SHP77 (cell line): ENCODE data around the gene CDC34.

ENCODE experiments used
- DNase-seq, 2 experiments: peaks; one replicate each; lab custom pipeline; 2025; lab: John Stamatoyannopoulos, UW

CDC34 gene

DNA sequence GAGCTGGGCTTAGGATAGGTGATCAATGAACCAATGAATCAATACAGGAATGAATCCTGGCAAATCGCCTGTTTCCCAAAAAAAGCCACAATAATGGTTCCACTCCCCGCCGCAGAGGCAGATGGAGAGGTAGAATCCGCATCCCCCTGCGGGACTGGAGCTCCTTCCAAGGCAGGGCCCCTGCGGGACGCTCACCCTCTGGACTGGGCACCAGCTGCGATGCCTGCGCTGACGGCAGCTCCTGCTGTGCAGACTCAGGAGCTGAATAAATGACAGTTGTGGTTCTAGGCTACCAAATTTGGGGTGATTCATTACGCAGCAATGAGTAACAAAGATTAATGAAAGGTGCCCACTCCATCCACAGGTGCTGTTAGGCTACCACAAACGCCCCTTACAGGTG lies 8.8 kb upstream of the CDC34 start:
- no peak for DNase-seq

DNA sequence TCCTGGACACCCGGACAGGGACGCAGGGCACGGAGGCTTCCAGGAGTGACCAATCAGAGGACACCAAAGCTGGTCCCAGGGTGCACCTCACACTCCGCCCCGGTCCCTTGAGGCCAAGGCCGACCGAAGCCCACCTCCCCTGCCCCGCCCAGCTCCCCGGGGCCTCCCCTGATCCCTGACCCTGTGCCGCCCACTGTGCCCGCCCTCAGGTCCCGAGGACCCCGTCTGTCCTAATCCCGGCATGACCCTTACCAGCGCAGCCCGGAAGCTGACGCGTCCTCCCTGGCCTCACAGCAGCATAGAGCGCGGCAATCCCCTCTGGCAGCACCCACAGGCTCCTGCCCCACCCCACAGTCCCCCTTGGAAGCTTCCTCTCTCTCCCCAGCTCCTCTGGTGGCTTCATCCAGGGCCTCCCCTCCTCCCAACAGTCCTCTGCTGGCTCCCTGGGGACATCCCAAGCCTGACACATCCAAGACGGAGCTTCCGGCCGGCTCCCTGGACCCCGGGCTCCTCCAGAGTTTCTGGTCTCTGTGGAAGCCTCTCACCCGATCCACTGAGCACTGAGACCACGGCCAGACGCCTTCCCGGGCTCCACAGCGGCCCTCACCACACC lies 7.4 kb upstream of the CDC34 start:
- no peak for DNase-seq

GRCh38 chr19:525029-525428 lies 6.5 kb upstream of the CDC34 start:
- no peak for DNase-seq

DNA sequence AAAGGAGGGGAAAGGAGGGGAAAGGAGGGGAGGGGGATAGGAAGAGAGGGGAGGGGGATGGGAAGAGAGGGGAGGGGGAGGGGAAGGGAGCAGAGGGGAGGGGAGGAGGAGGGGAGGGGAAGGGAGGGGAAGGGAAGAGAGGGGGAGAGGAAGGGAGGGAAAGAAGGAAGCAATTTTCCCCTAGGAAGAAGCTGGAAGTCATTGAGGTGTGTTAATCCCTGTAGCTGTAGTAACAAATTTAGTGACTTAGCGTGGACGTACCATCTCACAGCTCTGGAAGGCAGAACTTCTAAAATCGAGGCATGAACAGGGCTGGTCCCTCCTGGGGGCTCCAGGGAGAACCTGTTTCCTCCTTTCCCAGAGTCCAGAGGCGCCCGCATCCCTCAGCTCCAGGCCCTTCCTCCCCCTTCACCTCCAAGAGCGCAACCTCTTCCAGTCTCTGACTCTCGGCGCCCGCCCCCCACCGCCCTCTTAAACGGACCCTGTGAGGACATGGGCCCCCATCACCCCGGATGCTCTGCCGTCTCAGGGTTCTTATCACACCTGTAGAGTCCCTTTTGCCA lies 5.6 kb upstream of the CDC34 start:
- DNase-seq, result no peak

DNA sequence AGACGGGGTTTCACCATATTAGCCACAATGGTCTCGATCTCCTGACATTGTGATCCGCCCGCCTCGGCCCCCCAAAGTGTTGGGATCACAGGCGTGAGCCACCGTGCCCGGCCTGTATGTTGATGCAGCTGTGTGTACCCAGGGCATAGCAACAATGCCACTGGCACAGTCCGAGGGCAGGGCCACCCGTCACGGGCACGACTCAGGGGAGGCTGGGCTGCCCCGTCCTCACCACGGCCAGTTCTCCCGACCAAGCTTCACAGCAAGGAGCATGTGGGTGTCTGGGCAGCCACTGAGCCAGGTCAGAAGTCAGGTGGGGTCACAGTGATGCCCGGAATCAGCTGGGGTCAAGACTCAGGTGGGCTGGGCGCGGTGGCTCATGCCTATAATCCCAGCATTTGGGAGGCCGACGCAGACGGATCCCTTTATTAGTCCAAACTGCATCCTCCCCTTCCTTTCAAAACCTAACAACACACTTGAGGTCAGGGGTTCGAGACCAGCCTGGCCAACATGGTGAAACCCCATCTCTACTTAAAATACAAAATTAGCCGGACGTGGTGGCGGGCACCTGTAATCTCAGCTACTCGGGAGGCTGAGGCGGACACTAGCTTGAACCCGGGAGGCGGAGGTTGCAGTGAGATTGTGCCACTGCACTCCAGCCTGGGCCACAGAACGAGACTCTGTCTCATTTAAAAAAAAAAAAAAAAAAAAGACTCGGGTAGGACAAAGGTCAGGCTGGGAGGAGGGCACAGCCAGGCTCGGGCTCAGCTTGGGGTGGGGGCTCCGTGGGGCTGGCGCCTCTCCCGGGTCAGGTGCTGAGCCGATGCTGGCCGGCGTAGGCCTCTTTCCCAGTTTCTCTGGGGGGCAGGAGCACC lies 1.2 kb upstream of the CDC34 start:
- DNase-seq, result no peak

GRCh38 chr19:531009-531752 lies 379 bp upstream of the CDC34 start:
- DNase-seq, result peak; percentile 63 to 81

- no peak for DNase-seq
Observed at GRCh38 chr19:532561-533363, 1.2 kb downstream of the CDC34 start.

DNA sequence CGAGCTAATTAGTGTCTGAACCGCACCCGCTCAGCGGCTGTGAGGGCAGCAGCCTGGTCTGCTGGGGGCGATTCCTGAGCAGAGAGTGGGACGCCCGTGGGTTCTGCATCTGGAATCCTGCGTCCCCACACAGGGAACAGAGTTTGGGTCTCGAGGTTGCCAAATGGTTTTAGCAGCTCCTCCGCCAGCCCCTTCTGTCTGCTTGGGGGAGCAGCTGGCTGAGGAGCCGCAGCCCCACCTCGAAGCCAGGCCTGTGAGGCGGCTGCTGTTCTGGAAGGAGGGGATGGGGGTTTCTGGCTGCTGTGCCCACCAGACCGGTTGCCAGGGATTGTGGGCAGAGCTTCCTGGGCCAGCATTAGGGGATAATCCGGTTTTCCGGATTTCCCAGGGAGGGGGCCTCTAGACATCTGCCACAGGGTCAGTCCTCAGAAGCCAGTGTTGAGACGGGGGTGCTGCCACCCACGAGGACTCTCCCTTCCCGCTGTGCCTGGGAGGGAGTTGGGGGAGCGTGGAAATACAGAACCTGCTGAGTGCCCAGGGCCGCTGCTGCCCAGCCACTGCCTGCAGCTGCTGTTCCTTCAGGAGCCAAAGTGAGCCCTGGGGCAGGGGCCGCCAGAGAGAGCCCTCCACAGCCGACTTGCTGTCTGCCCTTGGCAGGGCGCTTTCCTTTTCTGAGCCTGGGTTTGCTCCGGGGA lies 2.0 kb downstream of the CDC34 start:
- DNase-seq, result no peak

DNA sequence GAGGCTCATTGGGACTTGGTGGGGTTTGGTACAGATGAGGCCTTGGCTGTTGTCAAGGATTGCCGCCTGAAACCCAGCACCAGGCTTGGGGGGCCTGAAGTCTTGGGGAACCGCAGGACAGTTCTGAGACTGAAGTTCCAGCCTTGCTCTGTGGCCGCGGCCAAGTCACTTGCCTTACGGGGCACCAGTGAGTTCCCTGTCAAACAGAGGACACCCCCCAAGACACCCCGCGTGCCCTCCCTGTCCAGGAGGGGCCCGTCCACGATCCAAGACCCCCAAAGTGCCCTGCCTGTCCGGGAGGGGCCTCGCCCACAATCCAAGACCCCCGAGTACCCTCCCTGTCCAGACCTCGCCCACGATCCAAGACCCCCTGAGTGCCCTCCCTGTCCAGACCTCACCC lies 2.5 kb downstream of the CDC34 start:
- DNase-seq, result no peak

DNA sequence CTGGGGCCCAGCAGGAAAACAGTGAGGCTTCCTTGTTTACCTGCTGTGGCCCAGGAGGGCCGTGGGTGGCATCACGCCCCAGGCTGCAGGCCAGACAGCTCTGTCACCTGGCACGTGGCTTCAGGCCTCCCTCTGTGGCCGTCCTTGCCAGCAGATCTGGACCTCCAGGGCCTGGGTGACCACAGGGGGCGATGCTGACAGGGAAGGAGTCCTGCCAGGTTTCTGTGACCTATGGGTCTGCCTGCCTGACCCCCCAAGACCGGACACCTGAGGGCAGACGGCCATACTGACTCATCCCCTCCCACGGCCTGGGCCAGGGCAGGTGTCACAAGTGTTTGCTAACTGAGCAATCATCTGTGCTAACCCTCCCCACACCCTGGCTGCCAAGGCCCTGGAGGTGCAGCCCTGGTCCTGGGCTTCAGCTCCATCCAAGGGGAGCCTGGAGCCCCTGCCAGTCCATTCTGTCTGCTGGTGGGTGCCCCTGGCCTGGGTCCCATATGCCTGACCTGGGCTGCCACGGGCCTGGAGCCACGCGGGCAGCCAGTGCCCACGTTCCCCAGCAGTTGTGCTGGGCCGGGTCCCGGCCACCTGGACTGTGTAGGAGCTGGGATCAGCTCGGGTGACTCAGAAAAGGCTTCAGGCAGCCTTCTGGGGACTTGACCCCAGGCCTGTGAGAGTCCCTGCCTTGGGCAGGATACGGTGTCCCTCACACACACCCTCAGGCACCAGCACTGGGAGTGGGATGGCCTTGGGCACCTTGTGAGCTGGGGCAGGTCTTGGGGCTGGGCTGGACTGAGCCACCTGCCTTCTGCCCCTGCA lies 3.7 kb downstream of the CDC34 start:
- DNase-seq, result no peak

DNA sequence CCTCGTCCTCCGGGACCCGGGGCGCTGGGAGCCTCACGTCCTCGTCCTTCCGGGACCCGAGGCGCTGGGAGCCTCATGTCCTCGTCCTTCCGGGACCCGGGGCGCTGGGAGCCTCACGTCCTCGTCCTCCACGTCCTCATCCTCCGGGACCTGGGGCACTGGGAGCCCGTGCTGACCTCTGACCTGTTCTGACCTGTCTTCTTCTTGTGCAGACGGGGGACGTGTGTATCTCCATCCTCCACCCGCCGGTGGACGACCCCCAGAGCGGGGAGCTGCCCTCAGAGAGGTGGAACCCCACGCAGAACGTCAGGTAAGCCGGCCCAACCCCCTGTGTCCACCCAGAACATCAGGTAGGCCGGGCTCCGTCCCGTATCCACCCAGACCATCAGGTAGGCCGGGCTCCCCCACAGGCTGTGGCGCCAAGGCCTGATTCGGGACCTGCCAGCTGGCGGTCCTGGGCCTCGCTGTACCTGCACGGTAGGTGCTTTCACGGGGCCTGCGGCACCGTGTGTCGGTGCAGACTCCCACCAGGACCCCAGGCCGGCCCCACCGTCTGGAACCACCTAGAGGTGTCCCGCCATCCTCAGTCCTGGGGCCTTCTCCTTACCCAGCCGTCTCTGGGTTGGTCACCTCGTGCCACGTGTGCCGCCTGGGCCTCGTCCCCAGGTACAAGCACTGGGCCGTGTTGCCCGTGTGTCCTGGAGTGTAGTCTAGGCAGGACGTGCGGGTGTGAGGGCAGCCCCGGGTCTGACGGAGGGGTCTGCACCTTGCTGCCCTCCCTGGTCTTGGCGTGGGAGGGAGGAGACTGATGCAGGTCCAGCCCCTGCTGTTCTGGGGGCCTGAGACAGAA lies 4.7 kb downstream of the CDC34 start:
- no peak for DNase-seq

- DNase-seq, result no peak
Observed at GRCh38 chr19:536881-537404, 5.4 kb downstream of the CDC34 start.

GRCh38 chr19:538641-539428 lies 7.3 kb downstream of the CDC34 start:
- no peak for DNase-seq

DNA sequence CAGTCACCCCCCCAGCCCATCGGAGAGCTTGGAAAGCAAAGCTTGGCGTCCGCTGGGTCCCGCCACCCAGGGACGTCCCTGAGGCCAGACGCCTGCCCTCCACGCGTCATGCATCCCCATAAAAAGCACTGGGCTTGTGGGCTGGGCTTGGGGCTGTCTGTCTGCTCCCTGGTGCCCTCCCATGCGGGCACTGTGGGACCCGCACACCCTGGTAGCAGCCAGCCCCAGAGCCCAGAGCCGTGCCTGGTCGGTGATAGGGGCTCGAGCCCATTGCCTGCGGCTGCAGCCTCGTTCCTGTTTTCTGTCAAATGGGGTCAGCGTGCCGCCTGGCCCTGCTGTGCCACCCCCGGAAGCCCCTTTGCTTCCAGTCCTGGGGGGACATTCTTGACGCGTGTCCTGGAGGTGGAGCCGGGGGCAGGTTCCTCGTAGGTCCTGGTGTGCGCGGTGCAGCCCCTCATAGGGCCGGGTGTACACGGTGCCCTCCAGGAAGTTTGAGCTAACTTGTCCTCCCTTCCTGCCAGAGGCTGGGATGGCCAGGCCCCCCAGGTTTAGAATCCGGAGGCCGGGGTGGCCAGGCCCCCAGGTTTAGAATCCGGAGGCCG lies 8.0 kb downstream of the CDC34 start:
- DNase-seq, result no peak

GRCh38 chr19:540867-541637 lies 9.5 kb downstream of the CDC34 start:
- no peak for DNase-seq

- DNase-seq, result no peak
Observed at GRCh38 chr19:541699-542098, 10.1 kb downstream of the CDC34 start.
